HG03432 (cell line): ENCODE results near the gene MVB12B.
"Not testable (repeated sequence)": the region's sequence is repeated elsewhere in the genome, so short reads cannot be mapped to it uniquely, and the experiment has no call there.

Experiments
- ATAC-seq: cut with Tn5 transposase; IDR thresholded peaks from one replicate; pipeline ENCODE4 v1.9.1; 2021; ENCODE audit warnings: mild to moderate bottlenecking, moderate library complexity; ENCODE audit not compliant: unreplicated experiment

Gene MVB12B

DNA sequence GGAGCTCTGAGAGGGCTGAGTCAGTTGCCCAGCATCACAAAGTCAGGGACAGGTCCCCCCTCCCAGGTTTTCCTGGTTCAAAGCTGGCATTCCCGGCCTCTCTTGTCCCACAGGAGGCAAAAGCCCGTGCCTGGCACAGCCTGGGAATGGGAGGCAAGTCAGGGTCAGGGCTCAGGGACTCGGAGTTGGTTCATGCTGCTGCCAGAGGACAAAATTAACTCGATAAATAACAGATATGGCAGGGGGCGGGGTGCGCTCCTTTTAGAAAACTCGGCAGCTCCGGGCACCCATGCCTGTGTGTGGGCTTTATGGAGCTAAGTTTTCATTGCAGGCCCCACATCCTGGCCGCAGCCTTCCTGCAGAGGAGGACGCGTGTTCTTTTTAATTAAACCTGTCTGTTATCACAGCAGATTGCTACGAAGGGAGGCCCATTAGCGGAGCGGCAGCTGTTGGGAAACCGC is 224.3 kb downstream of the MVB12B start:
- ATAC-seq: no peak

- no peak for ATAC-seq
Measured at GRCh38 chr9:126551812-126552211, 225.2 kb downstream of the MVB12B start.

- ATAC-seq: no peak
Measured at GRCh38 chr9:126554292-126554691, 227.7 kb downstream of the MVB12B start.

GRCh38 chr9:126555421-126555820 is 228.8 kb downstream of the MVB12B start:
- ATAC-seq: not testable (repeated sequence)
